Subcutaneous abdominal adipose tissue (tissue), 5 donors: ENCODE results near the gene PNLIPRP1.

Experiments used
- H3K27ac ChIP-seq: one replicate; pipeline ENCODE4 v1.7.0; 2013; ENCODE audit warnings: low read depth, mild to moderate bottlenecking, inconsistent platforms, low read length, moderate library complexity
- H3K27me3 ChIP-seq, 5 donors: one replicate each; pipeline ENCODE4 v1.7.0; 2013; ENCODE audit warnings: low read length in 5 of 5, inconsistent platforms in 1 of 5; ENCODE audit not compliant: control insufficient read depth in 5 of 5, insufficient read depth in 4 of 5
- H3K36me3 ChIP-seq, 5 donors: one replicate each; pipeline ENCODE4 v1.7.0; 2013; ENCODE audit warnings: low read length in 5 of 5; ENCODE audit not compliant: control insufficient read depth in 5 of 5, insufficient read depth in 5 of 5
- H3K4me1 ChIP-seq, 5 donors: one replicate each; pipeline ENCODE4 v1.7.0; 2013; ENCODE audit warnings: low read length in 5 of 5, mild to moderate bottlenecking in 3 of 5, moderate library complexity in 1 of 5; ENCODE audit not compliant: control insufficient read depth in 5 of 5, insufficient read depth in 5 of 5
- H3K4me3 ChIP-seq, 5 donors: one replicate each; pipeline ENCODE4 v1.7.0; 2013; ENCODE audit warnings: low read length in 5 of 5, low read depth in 1 of 5
- H3K9ac ChIP-seq, 5 donors: one replicate each; pipeline ENCODE4 v1.7.0; 2013; ENCODE audit warnings: low read length in 5 of 5, mild to moderate bottlenecking in 4 of 5, moderate library complexity in 3 of 5
- H3K9me3 ChIP-seq, 5 donors: one replicate each; pipeline ENCODE4 v1.7.0; 2013; ENCODE audit warnings: low read length in 5 of 5; ENCODE audit not compliant: control insufficient read depth in 5 of 5
- donor health status: healthy.
- donor health status: healthy.
- donor health status: healthy.
- donor health status: healthy.
- donor health status: healthy.

Gene PNLIPRP1

DNA sequence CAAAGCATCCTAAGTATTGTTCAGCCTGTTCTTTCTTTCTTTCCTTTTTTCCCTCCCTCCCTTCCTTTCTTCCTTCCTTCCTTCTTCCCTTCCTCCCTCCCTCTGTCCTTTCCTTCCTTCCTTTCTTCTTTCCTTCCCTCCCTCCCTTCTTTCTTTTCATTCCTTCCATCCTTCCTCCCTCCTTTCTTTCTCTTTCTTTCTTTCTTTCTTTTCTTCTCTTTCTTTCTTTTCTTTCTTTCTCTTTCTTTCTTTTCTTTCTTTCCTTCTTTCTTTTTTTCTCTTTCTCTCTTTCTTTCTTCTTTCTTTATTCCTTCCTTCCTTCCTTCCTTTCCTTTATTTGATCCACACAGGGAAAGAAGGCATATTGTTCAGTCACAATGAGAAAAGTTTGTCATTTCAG lies 23.8 kb upstream of the PNLIPRP1 start:
- Histone ChIP-seq H3K4me3 (no peak overlapping the region), H3K27me3 (peaks cover 0 to 4% (median 0%) of the 10 kb centered on the region in 5 donors), H3K9me3 (no peaks in the 10 kb centered on the region), H3K9ac (no peak overlapping the region), H3K27ac (no peak overlapping the region), H3K4me1 (no peaks in the 10 kb centered on the region), H3K36me3 (no peaks in the 10 kb centered on the region)

DNA sequence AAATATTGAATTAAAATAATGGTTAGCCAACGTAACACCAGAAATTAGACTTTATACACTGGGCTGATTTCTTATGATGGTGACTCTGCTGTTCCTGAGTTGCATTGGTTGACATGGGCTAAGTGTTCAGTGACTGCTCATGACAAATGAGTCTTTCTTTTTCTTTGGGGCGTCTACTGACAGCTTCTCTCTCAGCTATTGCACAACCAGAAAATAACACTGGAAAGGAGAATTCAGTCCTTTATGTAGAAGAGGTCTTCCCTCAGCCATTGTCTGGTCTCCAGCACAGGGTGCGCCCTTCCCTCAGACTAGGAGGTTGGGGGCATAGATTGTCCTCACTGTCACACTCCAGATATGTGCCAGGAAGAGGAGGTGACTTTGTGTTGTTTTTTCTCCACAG lies 23.4 kb upstream of the PNLIPRP1 start:
- Histone ChIP-seq H3K27ac (no peak overlapping the region), H3K27me3 (peaks cover 0 to under 1% (median 0%) of the 10 kb centered on the region in 5 donors)

DNA sequence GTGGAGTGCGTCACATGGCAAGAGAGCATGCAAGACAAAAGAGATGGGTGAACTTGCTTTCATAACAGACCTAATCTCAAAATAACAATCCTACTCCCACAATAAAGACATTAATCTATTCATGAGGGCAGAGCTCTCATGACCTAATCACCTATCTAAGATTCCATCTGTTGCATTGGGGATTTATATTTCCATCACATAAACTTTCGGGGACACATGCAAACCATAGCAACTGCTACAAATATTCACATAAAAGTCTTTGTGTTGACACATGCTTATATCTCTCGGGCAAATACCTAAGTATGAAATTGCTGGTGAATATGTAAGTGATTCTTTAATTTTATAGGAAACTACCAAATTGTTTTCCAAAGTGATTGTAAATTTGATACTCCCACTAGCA lies 16.0 kb upstream of the PNLIPRP1 start:
- Histone ChIP-seq H3K27me3 (no peaks in the 10 kb centered on the region), H3K36me3 (no peaks in the 10 kb centered on the region), H3K4me1 (no peaks in the 10 kb centered on the region), H3K9ac (no peak overlapping the region), H3K4me3 (no peak overlapping the region), H3K27ac (no peak overlapping the region), H3K9me3 (no peaks in the 10 kb centered on the region)

More for the DNA sequence above, 23.4 kb upstream of the PNLIPRP1 start:
- no peaks in the 10 kb centered on the region for H3K36me3 ChIP-seq
- H3K4me3 ChIP-seq = no peak overlapping the region
- no peaks in the 10 kb centered on the region for H3K4me1 ChIP-seq
- no peak overlapping the region for H3K9ac ChIP-seq
- H3K9me3 ChIP-seq = no peaks in the 10 kb centered on the region

DNA sequence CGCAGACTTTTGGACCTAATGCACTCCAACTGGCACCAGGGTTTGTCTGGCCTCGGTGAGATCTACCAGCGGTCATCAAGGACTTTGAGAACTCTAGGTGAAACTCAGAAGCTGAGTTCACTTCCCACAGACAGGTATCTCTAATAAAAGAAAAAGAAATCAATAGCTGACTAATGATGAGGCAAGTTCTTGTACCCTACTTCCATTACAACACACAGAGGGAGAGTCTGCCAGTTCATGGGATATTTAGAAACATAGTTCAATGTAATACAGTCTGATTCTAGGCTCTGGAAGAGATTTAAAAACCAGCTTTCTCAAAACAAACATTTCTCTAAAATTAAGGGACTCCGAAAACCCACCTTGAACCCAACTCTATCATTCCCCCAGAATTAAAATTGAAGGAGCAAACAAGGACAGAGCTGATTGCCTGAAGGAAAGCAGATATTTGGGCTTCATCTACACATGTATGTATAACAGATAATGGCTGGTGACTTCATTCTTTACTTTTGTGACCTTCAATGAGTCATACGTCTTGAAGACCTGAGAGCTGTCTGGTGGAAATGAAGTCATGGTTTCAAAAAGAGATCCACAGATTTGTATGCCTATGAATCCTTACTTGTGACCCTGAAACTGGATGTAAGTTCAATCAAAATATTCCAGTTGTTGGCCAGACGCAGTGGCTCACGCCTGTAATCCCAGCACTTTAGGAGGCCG lies 2.7 kb upstream of the PNLIPRP1 start:
- Histone ChIP-seq H3K4me1 (no peaks in the 10 kb centered on the region), H3K27ac (no peak overlapping the region), H3K36me3 (no peaks in the 10 kb centered on the region), H3K4me3 (no peak overlapping the region), H3K9me3 (peaks cover 0 to 8% (median 5%) of the 10 kb centered on the region in 5 donors), H3K27me3 (no peaks in the 10 kb centered on the region), H3K9ac (no peak overlapping the region)

DNA sequence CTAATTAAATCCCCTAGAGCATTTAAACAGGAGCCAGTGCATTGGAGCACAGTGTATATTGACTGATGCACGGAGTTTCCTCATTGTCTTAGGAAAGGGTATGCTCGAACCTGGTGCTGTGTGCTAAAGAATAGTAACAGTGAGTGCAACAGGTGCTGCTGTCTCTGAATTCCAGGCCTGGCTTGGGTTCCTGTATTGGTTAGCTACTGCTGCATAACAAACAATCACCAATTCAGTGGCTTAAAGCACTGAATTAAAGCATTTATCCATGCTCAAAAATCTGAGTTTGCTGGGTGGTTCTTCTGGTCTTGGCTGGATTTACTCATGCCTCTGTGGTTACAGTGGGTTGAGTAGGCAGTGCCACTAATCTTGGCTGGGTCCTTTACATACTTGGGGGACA lies 1.8 kb upstream of the PNLIPRP1 start:
- Histone ChIP-seq H3K27ac (no peak overlapping the region), H3K4me1 (no peaks in the 10 kb centered on the region), H3K27me3 (no peaks in the 10 kb centered on the region), H3K9ac (no peak overlapping the region), H3K9me3 (peaks cover 0 to 8% (median 5%) of the 10 kb centered on the region in 5 donors), H3K36me3 (no peaks in the 10 kb centered on the region), H3K4me3 (no peak overlapping the region)

DNA sequence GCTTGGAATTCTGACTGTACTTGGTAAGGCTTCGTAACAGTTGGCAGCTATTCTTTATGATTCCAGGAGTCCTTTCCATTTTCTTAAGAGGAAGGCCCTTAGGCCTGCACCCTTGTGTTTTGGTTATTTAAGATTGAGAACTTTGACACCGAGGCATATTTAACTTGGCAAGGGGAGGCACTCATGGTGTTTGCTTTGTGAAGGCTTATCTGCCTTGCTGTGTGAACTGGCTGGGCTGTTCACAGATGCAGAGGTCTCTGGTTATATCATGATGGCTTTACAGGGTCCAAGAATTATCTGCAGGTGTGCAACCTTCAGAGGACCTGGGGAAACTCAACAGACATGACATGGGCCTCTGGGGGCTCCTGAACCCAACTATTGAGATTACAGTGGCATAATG lies 833 bp upstream of the PNLIPRP1 start:
- Histone ChIP-seq H3K9me3 (peaks cover 0 to 8% (median 5%) of the 10 kb centered on the region in 5 donors), H3K4me3 (no peak overlapping the region), H3K9ac (no peak overlapping the region), H3K36me3 (no peaks in the 10 kb centered on the region), H3K27ac (no peak overlapping the region), H3K27me3 (no peaks in the 10 kb centered on the region), H3K4me1 (no peaks in the 10 kb centered on the region)

DNA sequence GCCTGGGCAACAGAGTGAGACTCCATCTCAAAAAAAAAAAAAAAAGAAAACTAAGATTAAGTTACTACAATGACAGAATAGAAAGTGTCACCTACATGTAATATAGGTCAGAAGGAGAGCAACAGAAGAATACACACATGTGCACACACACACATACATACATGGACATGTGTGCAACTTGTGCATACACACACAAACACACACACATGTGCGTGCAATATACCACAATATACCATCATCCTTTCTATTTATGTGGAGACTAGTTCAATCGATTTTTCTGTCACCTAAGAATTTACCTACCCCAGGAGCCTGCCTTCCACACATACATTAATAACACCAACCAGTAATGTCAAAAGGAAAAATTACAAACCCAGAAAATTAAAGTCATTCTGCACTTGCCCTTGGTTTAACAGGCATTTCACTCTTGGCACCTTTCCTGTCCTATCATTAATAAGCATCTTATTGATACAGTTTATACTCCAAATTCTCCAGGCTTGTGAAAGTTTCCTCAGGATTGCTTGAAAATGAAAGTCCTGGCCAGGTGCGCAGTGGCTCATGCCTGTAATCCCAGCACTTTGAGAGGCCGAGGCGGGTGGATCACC lies 2.5 kb downstream of the PNLIPRP1 start:
- Histone ChIP-seq H3K9me3 (peaks cover 0 to 8% (median 5%) of the 10 kb centered on the region in 5 donors), H3K36me3 (no peaks in the 10 kb centered on the region), H3K27me3 (no peaks in the 10 kb centered on the region), H3K4me3 (no peak overlapping the region), H3K9ac (no peak overlapping the region), H3K4me1 (no peaks in the 10 kb centered on the region), H3K27ac (no peak overlapping the region)

DNA sequence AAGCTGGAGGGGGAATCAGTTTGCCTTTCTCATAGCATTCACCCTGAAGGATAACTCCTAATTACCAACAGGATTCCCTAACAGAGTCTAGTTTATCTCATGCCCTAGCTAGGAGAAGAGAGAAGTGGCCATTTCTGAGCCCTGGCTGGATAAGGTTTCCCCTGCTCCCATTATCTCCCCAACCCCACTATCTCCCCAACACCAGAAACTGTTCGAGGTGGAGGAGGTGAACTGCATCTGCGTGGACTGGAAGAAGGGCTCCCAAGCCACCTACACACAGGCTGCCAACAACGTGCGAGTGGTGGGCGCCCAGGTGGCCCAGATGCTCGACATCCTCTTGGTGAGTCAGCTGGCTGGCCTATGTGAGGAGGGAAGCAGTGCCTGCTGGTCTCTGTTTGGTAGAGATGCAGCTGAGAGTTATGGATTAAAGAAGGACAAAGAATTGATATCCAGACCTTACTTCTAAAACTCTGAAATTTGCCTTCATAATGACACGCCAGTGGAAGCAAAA lies 3.8 kb downstream of the PNLIPRP1 start:
- Histone ChIP-seq H3K27me3 (no peaks in the 10 kb centered on the region), H3K9ac (no peak overlapping the region), H3K4me3 (no peak overlapping the region), H3K36me3 (no peaks in the 10 kb centered on the region), H3K9me3 (no peaks in the 10 kb centered on the region), H3K27ac (no peak overlapping the region), H3K4me1 (peaks cover 0 to 3% (median 0%) of the 10 kb centered on the region in 5 donors)

DNA sequence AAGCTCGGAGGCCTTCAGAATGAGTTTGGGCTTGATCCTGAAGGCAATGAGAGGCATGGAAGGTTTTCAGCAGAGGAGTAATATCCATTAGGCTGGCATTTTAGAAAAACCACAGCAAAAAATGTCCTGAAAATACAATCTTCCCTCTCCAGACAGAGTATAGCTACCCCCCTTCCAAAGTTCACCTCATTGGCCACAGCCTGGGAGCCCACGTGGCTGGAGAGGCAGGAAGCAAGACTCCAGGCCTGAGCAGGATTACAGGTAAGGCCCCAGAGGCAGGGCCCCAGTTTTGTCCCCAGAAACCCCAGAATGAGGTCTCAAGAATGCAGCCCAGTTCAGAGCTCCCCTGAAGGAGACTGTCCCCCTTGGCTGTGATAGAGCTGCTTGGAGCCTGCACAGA lies 5.3 kb downstream of the PNLIPRP1 start:
- H3K27ac ChIP-seq = no peak overlapping the region
- no peak overlapping the region for H3K4me3 ChIP-seq
- H3K9ac ChIP-seq = no peak overlapping the region

DNA sequence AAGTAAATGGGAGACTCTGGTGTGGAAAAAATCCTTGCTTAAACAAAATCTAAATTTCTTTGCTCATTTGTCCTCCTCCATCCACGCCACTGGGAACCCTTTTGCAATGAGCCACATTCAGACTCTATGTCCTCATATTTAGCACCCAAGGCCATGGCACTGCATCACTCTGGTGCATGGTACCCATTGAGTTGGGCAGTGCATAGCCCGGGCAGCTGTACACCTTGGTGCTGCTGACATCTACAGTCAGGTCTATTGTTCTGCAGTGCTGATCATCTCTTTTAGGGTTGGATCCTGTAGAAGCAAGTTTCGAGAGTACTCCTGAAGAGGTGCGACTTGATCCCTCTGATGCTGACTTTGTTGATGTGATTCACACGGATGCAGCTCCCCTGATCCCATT lies 6.8 kb downstream of the PNLIPRP1 start:
- Histone ChIP-seq H3K36me3 (no peaks in the 10 kb centered on the region), H3K27me3 (peaks cover 0 to 4% (median 0%) of the 10 kb centered on the region in 5 donors), H3K9me3 (no peaks in the 10 kb centered on the region), H3K4me3 (no peak overlapping the region), H3K9ac (no peak overlapping the region), H3K27ac (no peak overlapping the region), H3K4me1 (peaks cover 0 to 3% (median 0%) of the 10 kb centered on the region in 5 donors)

More for the DNA sequence above, 5.3 kb downstream of the PNLIPRP1 start:
- H3K27me3 ChIP-seq = no peaks in the 10 kb centered on the region
- peaks cover 0 to 3% (median 0%) of the 10 kb centered on the region in 5 donors for H3K4me1 ChIP-seq
- no peaks in the 10 kb centered on the region for H3K9me3 ChIP-seq
- H3K36me3 ChIP-seq = no peaks in the 10 kb centered on the region
